ENCODE results near the gene SLC9A5. TPM values are rescaled to one million over a fixed set of nuclear protein-coding genes. Genes with fewer than 3 reads are reported as not detected.
A peak's percentile ranks its signal among the peaks of the same experiment; 100 is the strongest.

Gene SLC9A5
- total and polyA plus RNA-seq, 9 of the 15 experiments (the other 6 are each of a cell fraction or from before 2014, with no cell fraction given): 0.06 to 3.1 (median 1.2) TPM

DNA sequence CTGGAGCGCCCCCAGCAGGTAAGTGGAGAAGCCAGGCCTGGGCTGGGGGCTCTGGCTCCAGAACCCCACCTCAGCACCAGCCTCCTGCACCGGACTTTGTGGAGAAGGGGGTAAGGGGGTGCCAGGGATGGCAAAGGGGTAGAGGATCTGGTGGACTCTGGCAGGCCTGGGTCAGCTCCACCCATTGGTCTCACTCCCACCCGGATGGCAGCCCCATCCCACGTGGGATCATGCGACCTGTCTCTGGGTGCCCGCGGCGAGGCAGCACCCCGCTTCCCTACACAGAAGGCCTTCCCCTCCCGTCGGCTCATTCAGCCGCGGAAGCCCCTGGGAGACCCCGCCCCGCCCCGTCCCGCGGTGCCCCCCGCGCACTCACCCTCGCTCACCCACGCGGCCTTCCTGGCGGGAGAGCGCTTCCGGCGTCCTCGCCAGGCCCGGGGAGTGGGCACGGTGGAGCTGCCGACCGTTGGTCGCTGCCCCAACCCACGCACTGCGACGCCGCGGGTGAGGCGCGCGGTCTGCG lies 30.1 kb downstream of the SLC9A5 start (continued):
- TF ChIP-seq HMGXB4 (CRISPR knock-in tag; IDR thresholded peaks at IDR 0.05) (no peak), RFX5 (IDR thresholded peaks at IDR 0.05; ENCODE audit: low read depth, low read length) (no peak), RB1 (IDR thresholded peaks at IDR 0.05; ENCODE audit: low read depth) (0 out of 2 replicates have a peak, but pooled peaks have one; percentile 18), NFYB (IDR thresholded peaks at IDR 0.05; ENCODE audit: extremely low read depth, insufficient read length) (no peak), FOXA1 (IDR thresholded peaks at IDR 0.05; ENCODE audit: borderline replicate concordance) (no peak), SP1 (CRISPR knock-in tag; IDR thresholded peaks at IDR 0.05) (no peak), NFIC (IDR thresholded peaks at IDR 0.05) (no peak), POLR2AphosphoS2 (IDR thresholded peaks at IDR 0.05; ENCODE audit: low read length) (no peak), ZNF655 (CRISPR knock-in tag; IDR thresholded peaks at IDR 0.05) (no peak), ZNF57 (CRISPR knock-in tag; IDR thresholded peaks at IDR 0.05) (no peak), CBFA2T2 (conservative IDR thresholded peaks at IDR 0.05) (no peak), GTF2A2 (tag; IDR thresholded peaks at IDR 0.05) (no peak), FOXK2 (conservative IDR thresholded peaks at IDR 0.05 in 1 of 2, IDR thresholded peaks at IDR 0.05 in 1 of 2; ENCODE audit: low read depth in 2 of 2) (no peak; a peak in 1 of 4 replicates), ZFP1 (CRISPR knock-in tag; IDR thresholded peaks at IDR 0.05) (no peak), NFRKB (IDR thresholded peaks at IDR 0.05; ENCODE audit: low read depth) (no peak), PCBP1 (IDR thresholded peaks at IDR 0.05; ENCODE audit: low read depth, low read length, poor library complexity, severe bottlenecking) (no peak), ZNF143 (CRISPR knock-in tag; IDR thresholded peaks at IDR 0.05) (peak; percentile 51; the same call in 1 of the 2 replicates), MTA1 (IDR thresholded peaks at IDR 0.05; ENCODE audit: borderline replicate concordance) (no peak)
- TF ChIP-seq, protein P1, sequence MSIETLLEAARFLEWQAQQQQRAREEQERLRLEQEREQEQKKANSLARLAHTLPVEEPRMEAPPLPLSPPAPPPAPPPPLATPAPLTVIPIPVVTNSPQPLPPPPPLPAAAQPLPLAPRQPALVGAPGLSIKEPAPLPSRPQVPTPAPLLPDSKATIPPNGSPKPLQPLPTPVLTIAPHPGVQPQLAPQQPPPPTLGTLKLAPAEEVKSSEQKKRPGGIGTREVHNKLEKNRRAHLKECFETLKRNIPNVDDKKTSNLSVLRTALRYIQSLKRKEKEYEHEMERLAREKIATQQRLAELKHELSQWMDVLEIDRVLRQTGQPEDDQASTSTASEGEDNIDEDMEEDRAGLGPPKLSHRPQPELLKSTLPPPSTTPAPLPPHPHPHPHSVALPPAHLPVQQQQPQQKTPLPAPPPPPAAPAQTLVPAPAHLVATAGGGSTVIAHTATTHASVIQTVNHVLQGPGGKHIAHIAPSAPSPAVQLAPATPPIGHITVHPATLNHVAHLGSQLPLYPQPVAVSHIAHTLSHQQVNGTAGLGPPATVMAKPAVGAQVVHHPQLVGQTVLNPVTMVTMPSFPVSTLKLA (conservative IDR thresholded peaks at IDR 0.05): peak; percentile 78 to 80
- TF ChIP-seq, protein P2, sequence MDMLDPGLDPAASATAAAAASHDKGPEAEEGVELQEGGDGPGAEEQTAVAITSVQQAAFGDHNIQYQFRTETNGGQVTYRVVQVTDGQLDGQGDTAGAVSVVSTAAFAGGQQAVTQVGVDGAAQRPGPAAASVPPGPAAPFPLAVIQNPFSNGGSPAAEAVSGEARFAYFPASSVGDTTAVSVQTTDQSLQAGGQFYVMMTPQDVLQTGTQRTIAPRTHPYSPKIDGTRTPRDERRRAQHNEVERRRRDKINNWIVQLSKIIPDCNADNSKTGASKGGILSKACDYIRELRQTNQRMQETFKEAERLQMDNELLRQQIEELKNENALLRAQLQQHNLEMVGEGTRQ (CRISPR knock-in tag; IDR thresholded peaks at IDR 0.05): peak; percentile 41; the same call in 1 of the 2 replicates
- TF ChIP-seq, protein P3, sequence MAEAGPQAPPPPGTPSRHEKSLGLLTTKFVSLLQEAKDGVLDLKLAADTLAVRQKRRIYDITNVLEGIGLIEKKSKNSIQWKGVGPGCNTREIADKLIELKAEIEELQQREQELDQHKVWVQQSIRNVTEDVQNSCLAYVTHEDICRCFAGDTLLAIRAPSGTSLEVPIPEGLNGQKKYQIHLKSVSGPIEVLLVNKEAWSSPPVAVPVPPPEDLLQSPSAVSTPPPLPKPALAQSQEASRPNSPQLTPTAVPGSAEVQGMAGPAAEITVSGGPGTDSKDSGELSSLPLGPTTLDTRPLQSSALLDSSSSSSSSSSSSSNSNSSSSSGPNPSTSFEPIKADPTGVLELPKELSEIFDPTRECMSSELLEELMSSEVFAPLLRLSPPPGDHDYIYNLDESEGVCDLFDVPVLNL (CRISPR knock-in tag; IDR thresholded peaks at IDR 0.05; ENCODE audit: low read depth): no peak

Measured in K562 (cell line).